GM12892 (cell line): ENCODE data around the gene RBM20.

Experiments
- POLR2A ChIP-seq: IDR thresholded peaks from 2 replicates; pipeline ENCODE4 v1.6.1; 2011; ENCODE audit warnings: low read depth, low read length, control low read depth
- POLR2AphosphoS5 ChIP-seq: IDR thresholded peaks from 2 replicates; pipeline ENCODE4 v1.6.1; 2011; ENCODE audit warnings: low read depth, low read length, control low read depth
- TAF1 ChIP-seq: IDR thresholded peaks from 2 replicates; pipeline ENCODE4 v1.6.1; 2011; ENCODE audit warnings: low read depth, mild to moderate bottlenecking, control low read depth, low read length, borderline replicate concordance

DNA sequence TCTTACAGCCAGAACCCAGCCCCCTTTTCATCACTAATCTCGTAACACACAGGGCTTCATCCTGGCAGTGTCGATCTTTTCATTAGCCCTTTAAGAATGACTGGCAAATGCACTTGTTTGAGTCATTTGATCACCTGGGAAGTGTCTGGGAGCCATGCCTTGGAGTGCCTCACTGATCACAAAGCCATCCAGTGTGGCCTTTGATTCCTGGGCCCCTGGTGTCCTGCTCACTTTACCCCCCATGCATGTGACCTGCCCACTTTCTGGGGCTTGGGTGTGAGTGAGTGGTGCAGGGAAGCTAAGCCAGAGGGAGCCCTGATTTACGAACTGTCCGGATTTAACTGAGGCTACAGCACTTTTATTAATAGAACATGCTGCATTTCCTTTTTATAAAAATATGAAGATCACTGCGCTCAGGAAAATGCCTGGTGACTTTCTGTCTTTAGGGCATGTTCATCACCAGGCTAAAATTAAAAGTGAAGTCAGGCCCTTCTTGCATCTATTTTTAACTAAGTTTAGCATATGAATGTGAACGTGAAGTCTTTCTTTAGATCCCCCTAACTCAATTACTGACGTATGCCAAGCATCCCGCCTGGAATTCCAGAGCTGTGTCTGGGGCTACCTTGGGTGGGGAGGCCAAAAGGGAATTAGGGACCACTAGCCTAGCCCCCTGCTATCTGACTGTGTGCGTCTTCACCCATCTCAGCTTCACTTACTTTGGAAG, 23.6 kb downstream of the RBM20 start:
- TF ChIP-seq POLR2AphosphoS5 (no peak), POLR2A (no peak), TAF1 (no peak)
